RWPE2 (cell line): ENCODE data around the gene MGLL.

Source experiments
- ATAC-seq: fragments of 200-7000 bp; cut with Tn5 transposase; 3 replicates; pipeline ENCODE4 v1.9.1; 2021; ENCODE audit warnings: low read depth
- DNase-seq: peaks from one replicate; pipeline ENCODE4 v3.0.0-alpha.2; 2020; ENCODE audit warnings: low spot score
- H3K27ac ChIP-seq: fragments of 450-650 bp; 2 replicates; pipeline ENCODE4 v1.5.1; 2017; ENCODE audit warnings: mild to moderate bottlenecking; ENCODE audit not compliant: poor library complexity, severe bottlenecking
- H3K27me3 ChIP-seq: fragments of 250-450 bp; sonication (Bioruptor Pico); 2 replicates; pipeline ENCODE4 v1.5.1; 2021; ENCODE audit warnings: mild to moderate bottlenecking, moderate library complexity; ENCODE audit not compliant: insufficient read depth, poor library complexity, severe bottlenecking
- H3K36me3 ChIP-seq: fragments of 250-450 bp; sonication (Bioruptor Pico); 2 replicates; pipeline ENCODE4 v1.5.1; 2020; ENCODE audit warnings: low read depth, mild to moderate bottlenecking, moderate library complexity
- H3K4me1 ChIP-seq: fragments of 250-450 bp; sonication (Bioruptor Pico); 2 replicates; pipeline ENCODE4 v1.5.1; 2021; ENCODE audit warnings: mild to moderate bottlenecking, moderate library complexity; ENCODE audit not compliant: insufficient read depth, poor library complexity, severe bottlenecking
- H3K4me3 ChIP-seq: fragments of 250-450 bp; sonication (Bioruptor Pico); 2 replicates; pipeline ENCODE4 v1.5.1; 2021; ENCODE audit warnings: mild to moderate bottlenecking, moderate library complexity; ENCODE audit not compliant: severe bottlenecking
- H3K9me3 ChIP-seq: fragments of 250-450 bp; sonication (Bioruptor Pico); 2 replicates; pipeline ENCODE4 v1.5.1; 2021; ENCODE audit warnings: mild to moderate bottlenecking, moderate library complexity; ENCODE audit not compliant: severe bottlenecking
- CTCF ChIP-seq: fragments of 450-650 bp; IDR thresholded peaks from one replicate; pipeline ENCODE4 v1.5.1; 2017; ENCODE audit warnings: mild to moderate bottlenecking, moderate library complexity; ENCODE audit not compliant: poor library complexity, severe bottlenecking

MGLL gene

GRCh38 chr3:127751163-127751621 lies 71.1 kb downstream of the MGLL start:
- Histone ChIP-seq H3K27me3 (no peaks in the 10 kb centered on the region), H3K9me3 (no peaks in the 10 kb centered on the region), H3K4me1 (peaks cover 42% of the 10 kb centered on the region), H3K4me3 (no peak overlapping the region), H3K36me3 (no peaks in the 10 kb centered on the region), H3K27ac (peak overlapping the region; percentile 82)
- TF ChIP-seq CTCF = no peak
- ATAC-seq (no peak), DNase-seq (peak; percentile 21)

- H3K4me3 ChIP-seq = no peak overlapping the region
- H3K27me3 ChIP-seq = no peaks in the 10 kb centered on the region
- TF ChIP-seq CTCF = no peak
- H3K36me3 ChIP-seq = no peaks in the 10 kb centered on the region
- DNase-seq = peak; percentile 35
- H3K27ac ChIP-seq = peak overlapping the region; percentile 82
- H3K4me1 ChIP-seq = peaks cover 42% of the 10 kb centered on the region
- H3K9me3 ChIP-seq = no peaks in the 10 kb centered on the region
- ATAC-seq = peak; percentile 66
These were observed 71.9 kb downstream of the MGLL start for GRCh38 chr3:127750226-127751031.

- H3K27me3 ChIP-seq = no peaks in the 10 kb centered on the region
- DNase-seq = peak; percentile 15
- TF ChIP-seq CTCF = no peak
- no peaks in the 10 kb centered on the region for H3K9me3 ChIP-seq
- H3K27ac ChIP-seq = peak overlapping the region; percentile 82
- no peak overlapping the region for H3K4me3 ChIP-seq
- no peaks in the 10 kb centered on the region for H3K36me3 ChIP-seq
- ATAC-seq = no peak
- peaks cover 42% of the 10 kb centered on the region for H3K4me1 ChIP-seq
These were observed 72.5 kb downstream of the MGLL start for GRCh38 chr3:127749787-127750225.

GRCh38 chr3:127749361-127749760 lies 73.0 kb downstream of the MGLL start:
- no peak for TF ChIP-seq CTCF
- DNase-seq (no peak), ATAC-seq (no peak)
- H3K9me3 ChIP-seq = no peaks in the 10 kb centered on the region
- H3K4me3 ChIP-seq = no peak overlapping the region
- H3K27ac ChIP-seq = peak overlapping the region; percentile 82
- H3K4me1 ChIP-seq = peaks cover 42% of the 10 kb centered on the region
- no peaks in the 10 kb centered on the region for H3K27me3 ChIP-seq
- no peaks in the 10 kb centered on the region for H3K36me3 ChIP-seq

- H3K36me3 ChIP-seq = no peaks in the 10 kb centered on the region
- no peak overlapping the region for H3K4me3 ChIP-seq
- ATAC-seq (no peak), DNase-seq (no peak)
- peaks cover 42% of the 10 kb centered on the region for H3K4me1 ChIP-seq
- TF ChIP-seq CTCF = no peak
- H3K9me3 ChIP-seq = no peaks in the 10 kb centered on the region
- H3K27ac ChIP-seq = peak overlapping the region; percentile 82
- H3K27me3 ChIP-seq = no peaks in the 10 kb centered on the region
These were observed 73.5 kb downstream of the MGLL start for GRCh38 chr3:127748754-127749327.
